PC-3 (cell line): ENCODE measurements around the gene NXPE3.

Source experiments
- EZH2 ChIP-seq: fragments of 300-600 bp; sonication (generic); IDR thresholded peaks from one replicate; pipeline ENCODE4 v1.6.1; 2017; ENCODE audit warnings: antibody characterized with exemption, mild to moderate bottlenecking, low read length; ENCODE audit not compliant: unreplicated experiment
- EZH2phosphoT487 ChIP-seq: fragments of 300-600 bp; sonication (generic); IDR thresholded peaks from 2 replicates; pipeline ENCODE4 v1.6.1; 2018; ENCODE audit warnings: mild to moderate bottlenecking, antibody characterized with exemption, low read length, borderline replicate concordance
- TF ChIP-seq, protein P1 (sequence below): fragments of 300-600 bp; sonication (generic); conservative IDR thresholded peaks from 2 replicates; pipeline ENCODE4 v1.5.1; 2017; ENCODE audit warnings: antibody characterized with exemption, low read depth, mild to moderate bottlenecking, low read length

- TF ChIP-seq, protein P1, sequence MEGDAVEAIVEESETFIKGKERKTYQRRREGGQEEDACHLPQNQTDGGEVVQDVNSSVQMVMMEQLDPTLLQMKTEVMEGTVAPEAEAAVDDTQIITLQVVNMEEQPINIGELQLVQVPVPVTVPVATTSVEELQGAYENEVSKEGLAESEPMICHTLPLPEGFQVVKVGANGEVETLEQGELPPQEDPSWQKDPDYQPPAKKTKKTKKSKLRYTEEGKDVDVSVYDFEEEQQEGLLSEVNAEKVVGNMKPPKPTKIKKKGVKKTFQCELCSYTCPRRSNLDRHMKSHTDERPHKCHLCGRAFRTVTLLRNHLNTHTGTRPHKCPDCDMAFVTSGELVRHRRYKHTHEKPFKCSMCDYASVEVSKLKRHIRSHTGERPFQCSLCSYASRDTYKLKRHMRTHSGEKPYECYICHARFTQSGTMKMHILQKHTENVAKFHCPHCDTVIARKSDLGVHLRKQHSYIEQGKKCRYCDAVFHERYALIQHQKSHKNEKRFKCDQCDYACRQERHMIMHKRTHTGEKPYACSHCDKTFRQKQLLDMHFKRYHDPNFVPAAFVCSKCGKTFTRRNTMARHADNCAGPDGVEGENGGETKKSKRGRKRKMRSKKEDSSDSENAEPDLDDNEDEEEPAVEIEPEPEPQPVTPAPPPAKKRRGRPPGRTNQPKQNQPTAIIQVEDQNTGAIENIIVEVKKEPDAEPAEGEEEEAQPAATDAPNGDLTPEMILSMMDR, result no peak
- TF ChIP-seq EZH2, result no peak
- TF ChIP-seq EZH2phosphoT487, result no peak
Observed at GRCh38 chr3:101729586-101729985, 49.4 kb upstream of the NXPE3 start.
